ENCODE data around the gene MYH9. TPM values are rescaled to one million over a fixed set of nuclear protein-coding genes. Genes with fewer than 3 reads are reported as not detected.

MYH9 gene
- total and polyA plus RNA-seq, 2 experiments from 2014 or later, result 58.4 to 233 TPM

GRCh38 chr22:36364255-36365019 lies 23.3 kb downstream of the MYH9 start:
- Histone ChIP-seq H3K36me3 (ENCODE audit: insufficient read depth) (no peaks in the 10 kb centered on the region), H3K27ac (ENCODE audit: low read depth) (0 out of 2 replicates have a peak overlapping the region, but pooled peaks have one; percentile 43), H3K4me1 (ENCODE audit: insufficient read depth) (peaks cover 91% of the 10 kb centered on the region), H3F3A (replicated peaks; ENCODE audit: low read depth) (peaks cover 15% of the 10 kb centered on the region), H3K4me3 (no peak overlapping the region), H3K9me2 (ENCODE audit: insufficient read depth) (peaks cover 3% of the 10 kb centered on the region), H3K4me2 (peak overlapping the region; percentile 68; the same call in 1 of the 2 replicates), H2AFZ (no peak overlapping the region), H3K27me3 (ENCODE audit: insufficient read depth) (no peaks in the 10 kb centered on the region), H4K20me1 (replicated peaks; ENCODE audit: insufficient read depth) (peaks cover 26% of the 10 kb centered on the region), H3K79me2 (replicated peaks; ENCODE audit: insufficient read depth) (peaks cover 93% of the 10 kb centered on the region)
- no peak for ATAC-seq
- TF ChIP-seq ZNF114 (CRISPR knock-in tag; IDR thresholded peaks at IDR 0.05), result no peak
- no peak for TF ChIP-seq REST (IDR thresholded peaks at IDR 0.05; ENCODE audit: unreplicated experiment)
- TF ChIP-seq NANOG (IDR thresholded peaks at IDR 0.05; ENCODE audit: borderline replicate concordance), result no peak
- TF ChIP-seq EZH2phosphoT487 (IDR thresholded peaks at IDR 0.05; ENCODE audit: unreplicated experiment), result no peak
- TF ChIP-seq, protein P1, sequence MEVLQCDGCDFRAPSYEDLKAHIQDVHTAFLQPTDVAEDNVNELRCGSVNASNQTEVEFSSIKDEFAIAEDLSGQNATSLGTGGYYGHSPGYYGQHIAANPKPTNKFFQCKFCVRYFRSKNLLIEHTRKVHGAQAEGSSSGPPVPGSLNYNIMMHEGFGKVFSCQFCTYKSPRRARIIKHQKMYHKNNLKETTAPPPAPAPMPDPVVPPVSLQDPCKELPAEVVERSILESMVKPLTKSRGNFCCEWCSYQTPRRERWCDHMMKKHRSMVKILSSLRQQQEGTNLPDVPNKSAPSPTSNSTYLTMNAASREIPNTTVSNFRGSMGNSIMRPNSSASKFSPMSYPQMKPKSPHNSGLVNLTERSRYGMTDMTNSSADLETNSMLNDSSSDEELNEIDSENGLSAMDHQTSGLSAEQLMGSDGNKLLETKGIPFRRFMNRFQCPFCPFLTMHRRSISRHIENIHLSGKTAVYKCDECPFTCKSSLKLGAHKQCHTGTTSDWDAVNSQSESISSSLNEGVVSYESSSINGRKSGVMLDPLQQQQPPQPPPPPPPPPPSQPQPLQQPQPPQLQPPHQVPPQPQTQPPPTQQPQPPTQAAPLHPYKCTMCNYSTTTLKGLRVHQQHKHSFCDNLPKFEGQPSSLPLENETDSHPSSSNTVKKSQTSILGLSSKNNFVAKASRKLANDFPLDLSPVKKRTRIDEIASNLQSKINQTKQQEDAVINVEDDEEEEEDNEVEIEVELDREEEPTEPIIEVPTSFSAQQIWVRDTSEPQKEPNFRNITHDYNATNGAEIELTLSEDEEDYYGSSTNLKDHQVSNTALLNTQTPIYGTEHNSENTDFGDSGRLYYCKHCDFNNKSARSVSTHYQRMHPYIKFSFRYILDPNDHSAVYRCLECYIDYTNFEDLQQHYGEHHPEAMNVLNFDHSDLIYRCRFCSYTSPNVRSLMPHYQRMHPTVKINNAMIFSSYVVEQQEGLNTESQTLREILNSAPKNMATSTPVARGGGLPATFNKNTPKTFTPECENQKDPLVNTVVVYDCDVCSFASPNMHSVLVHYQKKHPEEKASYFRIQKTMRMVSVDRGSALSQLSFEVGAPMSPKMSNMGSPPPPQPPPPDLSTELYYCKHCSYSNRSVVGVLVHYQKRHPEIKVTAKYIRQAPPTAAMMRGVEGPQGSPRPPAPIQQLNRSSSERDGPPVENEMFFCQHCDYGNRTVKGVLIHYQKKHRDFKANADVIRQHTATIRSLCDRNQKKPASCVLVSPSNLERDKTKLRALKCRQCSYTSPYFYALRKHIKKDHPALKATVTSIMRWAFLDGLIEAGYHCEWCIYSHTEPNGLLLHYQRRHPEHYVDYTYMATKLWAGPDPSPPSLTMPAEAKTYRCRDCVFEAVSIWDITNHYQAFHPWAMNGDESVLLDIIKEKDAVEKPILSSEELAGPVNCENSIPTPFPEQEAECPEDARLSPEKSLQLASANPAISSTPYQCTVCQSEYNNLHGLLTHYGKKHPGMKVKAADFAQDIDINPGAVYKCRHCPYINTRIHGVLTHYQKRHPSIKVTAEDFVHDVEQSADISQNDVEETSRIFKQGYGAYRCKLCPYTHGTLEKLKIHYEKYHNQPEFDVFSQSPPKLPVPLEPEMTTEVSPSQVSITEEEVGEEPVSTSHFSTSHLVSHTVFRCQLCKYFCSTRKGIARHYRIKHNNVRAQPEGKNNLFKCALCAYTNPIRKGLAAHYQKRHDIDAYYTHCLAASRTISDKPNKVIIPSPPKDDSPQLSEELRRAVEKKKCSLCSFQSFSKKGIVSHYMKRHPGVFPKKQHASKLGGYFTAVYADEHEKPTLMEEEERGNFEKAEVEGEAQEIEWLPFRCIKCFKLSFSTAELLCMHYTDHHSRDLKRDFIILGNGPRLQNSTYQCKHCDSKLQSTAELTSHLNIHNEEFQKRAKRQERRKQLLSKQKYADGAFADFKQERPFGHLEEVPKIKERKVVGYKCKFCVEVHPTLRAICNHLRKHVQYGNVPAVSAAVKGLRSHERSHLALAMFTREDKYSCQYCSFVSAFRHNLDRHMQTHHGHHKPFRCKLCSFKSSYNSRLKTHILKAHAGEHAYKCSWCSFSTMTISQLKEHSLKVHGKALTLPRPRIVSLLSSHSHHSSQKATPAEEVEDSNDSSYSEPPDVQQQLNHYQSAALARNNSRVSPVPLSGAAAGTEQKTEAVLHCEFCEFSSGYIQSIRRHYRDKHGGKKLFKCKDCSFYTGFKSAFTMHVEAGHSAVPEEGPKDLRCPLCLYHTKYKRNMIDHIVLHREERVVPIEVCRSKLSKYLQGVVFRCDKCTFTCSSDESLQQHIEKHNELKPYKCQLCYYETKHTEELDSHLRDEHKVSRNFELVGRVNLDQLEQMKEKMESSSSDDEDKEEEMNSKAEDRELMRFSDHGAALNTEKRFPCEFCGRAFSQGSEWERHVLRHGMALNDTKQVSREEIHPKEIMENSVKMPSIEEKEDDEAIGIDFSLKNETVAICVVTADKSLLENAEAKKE (CRISPR knock-in tag; IDR thresholded peaks at IDR 0.05), result no peak
- no peak for TF ChIP-seq JUNB (IDR thresholded peaks at IDR 0.05; ENCODE audit: unreplicated experiment)
- TF ChIP-seq CREB1 (CRISPR knock-in tag; IDR thresholded peaks at IDR 0.05; ENCODE audit: low read depth), result no peak
- Mint-ChIP-seq H3K9me3 (no peaks in the 10 kb centered on the region), H3K27ac (peak overlapping the region; percentile 42), H3K36me3 (ENCODE audit: low read depth) (peaks cover 7% of the 10 kb centered on the region), H3K4me1 (peaks cover 90% of the 10 kb centered on the region), H3K4me3 (no peak overlapping the region; the same call in 2 of the 3 replicates), H3K27me3 (ENCODE audit: insufficient read depth, low read depth, poor library complexity) (peaks cover 22% of the 10 kb centered on the region)
- no peak for DNase-seq (ENCODE audit: low spot score)
